NAMALWA (cell line): ENCODE results near the gene STIM2.

ENCODE experiments used
- DNase-seq: peaks from one replicate; pipeline ENCODE4 v3.0.0-alpha.2; 2015; ENCODE audit warnings: low spot score

The STIM2 gene

DNA sequence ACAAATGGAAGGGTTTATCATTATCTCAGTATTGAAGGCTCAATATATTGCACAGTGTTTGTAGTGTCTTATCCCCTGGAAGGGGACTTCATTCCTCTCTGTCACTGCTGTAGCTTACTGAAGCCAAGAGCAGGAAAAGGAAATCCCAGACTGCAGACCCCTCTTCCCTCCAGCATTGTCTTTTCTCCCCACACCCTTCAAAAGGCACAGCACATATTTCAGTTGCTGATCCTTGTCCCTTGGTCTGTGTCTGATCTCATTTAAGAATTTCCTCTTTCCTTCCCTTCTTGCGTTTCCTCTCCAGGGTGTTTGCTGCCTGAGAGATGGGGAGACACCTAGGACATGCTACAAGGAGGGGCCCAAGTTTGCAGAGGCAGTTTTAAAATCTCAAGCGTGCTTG lies 40.1 kb downstream of the STIM2 start:
- DNase-seq: no peak

DNA sequence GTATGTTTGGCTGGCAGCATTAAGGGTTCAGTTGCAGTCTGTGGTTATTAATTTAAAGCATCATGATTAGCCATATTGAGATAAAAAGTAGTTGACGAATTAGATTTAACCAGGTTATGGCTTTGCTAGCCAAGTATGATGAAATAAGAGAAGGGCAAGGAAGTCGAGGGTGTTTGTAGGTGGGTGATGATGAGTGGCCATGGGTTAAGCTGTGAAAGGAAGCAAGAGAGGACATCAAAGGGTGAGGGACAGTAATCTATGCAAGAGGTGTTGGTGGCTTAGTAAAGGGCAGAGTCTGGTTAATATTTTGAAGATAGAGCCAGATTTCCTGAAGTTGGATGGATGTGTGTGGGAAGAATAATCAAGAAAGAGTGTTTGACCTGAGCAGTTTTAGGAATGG lies 44.5 kb downstream of the STIM2 start:
- DNase-seq: no peak

DNA sequence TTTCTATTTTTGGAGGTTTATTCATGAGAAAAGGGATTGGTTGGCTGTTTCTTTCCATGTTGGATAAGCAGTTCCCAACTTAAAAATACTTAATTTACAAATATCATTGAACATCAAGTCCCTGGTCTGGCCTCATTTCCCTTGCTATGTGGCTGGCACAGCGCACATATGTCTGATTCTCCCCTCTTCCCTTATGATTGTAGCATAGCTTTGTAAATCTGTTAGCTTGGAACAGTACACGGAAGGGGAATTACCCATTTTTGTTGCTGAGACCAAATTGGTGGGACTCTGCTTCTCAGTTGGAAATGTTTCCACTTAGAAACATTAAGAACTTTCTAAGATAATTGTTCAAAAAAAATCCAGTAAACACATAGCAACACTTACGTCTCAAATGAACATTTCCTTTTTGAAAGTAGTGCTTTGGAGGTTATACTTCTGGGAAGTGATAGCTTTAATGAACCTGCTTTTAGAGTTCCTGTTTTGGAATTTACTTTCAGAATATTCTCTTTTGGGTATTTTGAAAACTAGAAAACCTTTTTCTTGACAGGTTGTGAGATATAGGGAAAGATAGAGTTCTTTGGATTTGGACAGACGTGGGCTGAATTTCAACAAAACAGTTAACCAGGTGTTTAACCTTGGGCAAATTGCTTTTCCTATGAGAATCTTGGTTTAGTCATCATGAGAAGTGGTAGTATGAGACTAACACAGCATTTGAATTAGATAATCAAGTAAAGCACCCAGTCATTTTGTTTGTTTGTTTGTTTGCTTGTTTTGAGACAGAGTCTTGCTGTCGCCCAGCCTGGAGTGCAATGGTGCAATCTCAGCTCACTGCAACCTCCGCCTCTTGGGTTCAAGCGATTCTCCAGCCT lies 47.3 kb downstream of the STIM2 start:
- no peak for DNase-seq

DNA sequence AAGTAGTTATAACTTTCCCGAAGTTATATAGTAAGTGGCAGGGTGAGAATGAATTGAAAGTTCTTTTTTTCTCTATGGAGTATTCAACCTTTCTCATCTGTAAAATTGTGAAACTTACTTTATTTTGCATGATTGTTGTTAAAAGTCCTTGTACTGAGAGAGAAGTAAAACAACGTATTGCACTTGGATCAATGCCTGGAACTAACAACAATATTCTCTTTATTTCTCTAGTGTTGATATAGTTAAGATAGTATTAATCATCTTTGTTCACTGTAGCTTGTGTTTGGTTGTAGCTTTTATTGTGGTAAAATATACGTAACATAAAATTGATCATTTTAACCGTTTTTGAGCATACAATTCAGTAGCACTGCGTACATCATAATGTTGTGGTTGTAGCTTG lies 48.7 kb downstream of the STIM2 start:
- no peak for DNase-seq

DNA sequence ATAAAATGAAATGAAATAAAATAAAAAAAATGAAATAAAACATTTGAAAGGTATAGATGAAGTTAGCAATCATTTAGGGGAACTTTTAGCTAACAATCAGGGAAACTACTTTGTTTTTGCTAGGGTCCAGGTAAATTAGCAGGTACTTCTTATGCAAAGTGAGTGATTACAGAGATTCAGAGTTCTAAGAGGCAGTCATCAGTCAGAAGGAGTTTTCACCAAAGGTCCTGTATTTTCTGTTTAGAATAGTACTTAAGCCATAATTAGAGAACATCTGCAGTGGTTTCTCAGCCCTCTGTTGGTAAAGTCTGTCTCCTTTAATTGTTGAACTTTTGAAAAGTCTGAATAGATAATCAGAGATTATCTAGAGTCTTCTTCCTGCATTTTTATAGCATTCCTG lies 50.6 kb downstream of the STIM2 start:
- no peak for DNase-seq

DNA sequence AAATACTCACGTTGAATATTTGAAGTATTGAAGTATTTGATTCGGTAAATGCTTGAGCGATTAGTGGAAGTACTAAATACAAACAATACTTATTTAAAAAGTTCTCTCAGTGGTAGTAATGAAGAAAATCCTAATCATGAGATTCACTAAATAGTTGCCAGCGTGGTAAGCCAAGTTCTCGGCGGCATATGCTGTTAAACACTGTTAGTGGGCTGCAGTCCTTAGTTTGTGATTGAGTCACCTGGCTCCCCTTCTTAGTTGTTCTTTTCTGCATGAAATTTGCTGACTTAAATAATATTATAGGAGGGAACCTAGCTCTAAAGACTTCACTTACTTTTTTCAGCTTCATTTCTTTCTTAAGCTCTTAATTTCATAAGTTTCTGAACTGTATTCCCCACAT lies 51.4 kb downstream of the STIM2 start:
- DNase-seq: no peak

DNA sequence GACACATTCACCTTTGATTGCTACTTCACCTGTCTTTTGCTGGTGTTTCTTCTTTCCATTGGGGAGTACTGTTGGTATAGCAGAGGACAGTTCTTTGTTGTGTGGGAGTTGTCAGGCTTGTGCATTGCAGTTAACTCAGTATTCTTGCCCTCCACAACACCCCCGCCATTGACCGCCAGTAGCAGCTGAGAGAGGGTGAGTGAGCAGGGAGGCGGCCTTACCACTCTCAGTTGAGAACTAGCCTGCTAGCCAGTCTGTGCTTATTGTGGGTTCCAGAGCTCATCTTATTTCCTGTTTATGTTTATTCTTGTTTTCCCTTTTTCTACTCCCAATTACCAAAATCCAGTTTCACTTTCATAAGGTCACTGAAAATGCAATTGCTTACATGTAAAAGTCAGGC lies 52.2 kb downstream of the STIM2 start:
- no peak for DNase-seq

DNA sequence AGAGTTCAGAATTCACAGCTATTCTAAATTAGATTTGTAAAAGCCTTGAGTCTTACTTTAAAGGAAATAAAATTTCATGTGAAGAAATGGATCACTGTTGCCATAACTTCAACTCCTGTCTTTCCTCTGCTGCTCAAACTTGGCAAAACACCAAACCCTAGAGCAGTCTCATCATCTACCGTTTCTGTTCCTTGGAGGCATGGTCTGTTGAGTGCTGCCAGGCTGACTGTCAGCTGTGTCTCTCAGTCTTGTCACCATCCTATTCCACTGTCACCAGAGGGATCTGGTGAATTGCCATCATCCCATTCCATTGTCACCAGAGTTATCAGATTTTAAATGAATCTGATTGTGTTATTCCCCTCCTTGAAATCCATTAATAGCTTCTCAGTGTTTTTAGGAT lies 55.6 kb downstream of the STIM2 start:
- no peak for DNase-seq

DNA sequence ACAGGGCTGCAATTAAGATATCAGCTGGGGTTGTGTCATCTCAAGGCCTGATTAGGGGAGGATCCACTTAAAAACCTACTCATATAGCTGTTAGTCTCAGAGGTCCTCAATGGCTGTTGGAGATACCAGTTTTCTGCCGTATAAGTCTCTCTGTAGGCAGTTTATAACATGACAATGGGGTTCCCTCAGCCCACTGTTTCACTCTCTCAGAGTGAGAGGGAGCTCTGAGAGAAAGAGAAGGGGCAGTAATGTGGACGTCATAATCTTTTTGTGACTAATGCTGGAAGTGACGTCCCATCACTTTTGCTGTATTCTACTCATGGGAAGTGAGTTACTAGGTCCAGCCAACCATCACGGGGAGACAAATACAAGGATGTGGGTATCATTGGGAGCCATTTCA lies 70.3 kb downstream of the STIM2 start:
- DNase-seq: no peak

DNA sequence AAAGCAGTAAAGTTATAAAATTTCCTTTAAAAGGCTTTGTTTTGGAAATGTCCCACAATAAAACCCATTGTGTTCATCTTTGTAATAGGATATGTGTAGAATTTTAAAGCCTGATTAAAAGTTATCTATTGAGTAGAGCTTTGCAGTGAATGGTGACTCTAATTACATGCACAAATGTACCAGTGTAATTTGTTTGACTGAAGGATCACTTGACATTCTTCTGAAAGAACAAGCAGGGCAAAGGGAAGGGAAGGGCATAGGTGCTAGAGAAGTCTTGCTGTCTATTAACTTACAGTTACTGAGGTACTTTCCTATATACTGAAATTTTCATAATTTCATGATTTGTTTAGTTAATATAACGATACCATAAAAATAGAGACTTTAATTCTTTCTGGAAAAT lies 70.8 kb downstream of the STIM2 start:
- no peak for DNase-seq

DNA sequence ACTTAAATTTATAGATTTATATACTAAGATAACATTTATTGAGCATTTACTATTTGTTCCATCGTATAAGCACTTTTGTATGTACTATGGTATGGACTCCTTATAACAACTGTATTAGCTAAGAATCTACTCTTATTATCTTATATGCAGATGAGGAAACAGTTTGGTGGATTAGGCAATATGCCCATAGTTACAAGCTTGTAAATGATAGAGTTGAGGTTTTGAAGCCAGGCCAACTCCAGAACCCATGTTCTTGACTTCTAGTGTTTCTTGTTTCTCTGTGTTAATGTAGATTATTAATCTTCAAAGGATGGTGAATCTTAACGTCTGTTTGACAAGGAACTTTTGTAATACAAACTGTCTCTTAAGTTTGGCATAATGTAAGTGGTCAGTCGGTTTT lies 71.3 kb downstream of the STIM2 start:
- DNase-seq: no peak

DNA sequence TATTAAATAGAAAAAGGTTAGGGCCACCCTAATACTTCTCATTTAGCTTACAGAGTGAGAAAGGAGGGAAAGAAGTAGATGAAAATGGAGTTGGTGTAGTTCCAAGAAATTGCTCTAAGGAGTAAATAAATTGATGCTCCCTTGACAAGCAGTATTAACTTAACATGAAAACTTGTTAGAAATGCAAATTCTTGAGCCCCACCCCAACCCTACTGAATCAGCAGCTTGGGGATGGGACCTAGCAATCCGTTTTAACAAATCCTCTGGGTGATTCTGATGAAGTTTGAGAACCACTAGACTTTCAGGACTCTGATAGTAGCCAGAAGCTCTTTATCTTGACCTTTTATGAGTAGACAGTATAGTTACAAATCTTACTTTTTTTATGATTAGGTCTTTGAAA lies 74.8 kb downstream of the STIM2 start:
- no peak for DNase-seq

DNA sequence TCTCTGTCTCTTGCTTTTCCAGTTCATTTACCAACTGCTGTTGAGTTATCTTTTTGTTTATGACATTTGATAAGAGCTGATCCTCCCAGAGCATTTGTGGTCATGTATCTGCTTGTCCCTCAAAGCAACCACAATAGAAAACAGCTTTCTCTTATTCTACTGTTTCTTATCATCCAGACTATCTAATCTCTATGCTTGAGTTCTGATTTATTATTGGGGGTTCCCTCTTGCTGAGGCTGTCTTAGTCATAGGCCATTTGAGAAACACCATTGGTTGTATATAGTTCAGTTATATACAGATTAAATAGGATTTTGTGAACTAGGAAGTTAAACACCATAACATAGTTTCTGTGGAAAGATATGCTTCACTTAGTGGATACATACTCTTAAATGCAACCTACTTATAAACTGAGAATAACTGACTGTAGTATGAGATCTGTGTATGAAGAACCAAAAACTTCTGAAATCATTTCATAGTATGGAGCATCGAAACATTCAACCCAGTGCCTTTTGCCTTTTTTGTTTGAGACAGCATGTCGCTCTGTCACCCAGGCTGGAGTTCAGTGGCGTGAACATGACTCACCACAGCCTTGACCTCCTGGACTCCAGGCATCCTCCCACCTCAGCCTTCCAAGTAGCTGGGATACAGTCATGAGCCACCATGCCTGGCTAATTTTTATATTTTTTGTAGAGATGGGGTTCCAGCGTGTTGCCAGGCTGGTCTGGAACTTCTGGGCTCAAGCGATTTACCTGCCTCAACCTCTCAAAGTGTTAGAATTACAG lies 75.8 kb downstream of the STIM2 start:
- no peak for DNase-seq

DNA sequence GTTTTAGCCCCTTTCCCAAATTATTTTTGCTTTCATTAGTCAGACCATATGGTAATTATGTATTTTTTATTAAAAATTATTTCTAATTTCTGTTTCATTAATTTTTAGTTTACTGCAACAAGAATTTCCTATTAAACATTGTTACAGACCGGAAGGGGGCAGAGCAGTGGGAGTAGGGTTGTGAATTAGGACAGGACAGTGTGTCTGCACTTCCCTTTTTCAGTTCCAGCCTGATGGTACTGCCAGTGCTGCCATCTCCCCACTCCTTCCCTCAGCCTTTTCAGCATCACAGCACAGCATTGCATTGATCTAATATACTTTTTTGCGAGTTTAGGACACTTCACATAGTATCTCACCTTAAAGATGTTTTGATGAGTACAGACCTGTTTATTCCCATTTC lies 76.5 kb downstream of the STIM2 start:
- DNase-seq: peak; percentile 15

DNA sequence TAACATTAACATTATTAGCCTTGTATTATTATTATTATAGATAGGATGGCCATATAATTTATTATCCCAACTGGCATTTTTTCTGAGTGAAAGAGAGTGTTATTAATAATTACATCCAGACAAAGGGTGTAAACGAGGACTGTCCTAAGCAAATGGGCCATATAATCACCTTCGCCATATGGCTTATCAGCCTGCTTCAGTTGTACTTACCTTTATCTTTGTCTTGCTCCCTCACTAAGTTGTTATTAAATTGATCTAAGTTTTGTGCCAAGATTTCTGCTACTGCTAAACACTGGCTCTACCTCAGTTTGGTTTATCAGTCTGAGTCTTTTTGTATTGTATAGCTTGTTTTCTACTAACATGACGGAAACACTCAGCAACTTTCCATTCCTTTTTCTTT lies 76.9 kb downstream of the STIM2 start:
- DNase-seq: no peak

DNA sequence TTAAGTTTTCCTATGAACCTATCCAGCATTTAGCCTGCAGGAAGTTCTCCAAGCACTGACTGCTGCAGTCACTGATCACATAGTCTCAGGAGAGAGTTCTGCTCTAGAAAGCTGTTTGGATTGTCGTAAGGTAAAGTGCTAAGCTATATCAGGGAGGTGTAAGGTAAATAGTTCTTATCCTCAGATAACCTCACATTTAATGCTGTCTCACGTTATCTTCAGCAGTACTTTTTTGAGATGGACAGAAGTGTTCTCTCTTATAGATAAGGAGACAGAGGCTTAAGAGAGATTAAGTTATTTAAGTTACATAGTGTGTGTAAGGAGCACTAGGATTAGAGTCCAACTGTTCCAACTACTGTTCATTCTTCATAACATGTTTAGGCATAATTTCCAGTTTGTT lies 77.9 kb downstream of the STIM2 start:
- DNase-seq: no peak

DNA sequence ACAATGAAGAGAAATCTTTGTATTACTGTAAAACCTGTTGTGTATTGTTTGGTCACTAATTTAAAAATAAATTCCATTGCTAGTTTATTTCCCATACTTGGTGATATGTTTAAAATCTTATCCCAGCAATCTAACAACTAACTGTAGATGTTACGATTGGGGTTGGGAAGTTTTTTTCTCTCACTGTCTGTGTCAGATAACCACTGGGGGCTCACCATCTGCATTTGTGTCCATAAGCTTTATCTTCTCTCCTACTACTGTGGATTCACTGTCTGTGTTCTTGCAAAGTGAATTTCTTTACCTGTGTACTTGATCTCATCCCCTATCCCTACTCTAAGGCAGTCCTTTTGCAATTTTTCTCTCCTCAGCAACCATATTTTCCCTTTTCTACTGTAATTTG lies 81.3 kb downstream of the STIM2 start:
- no peak for DNase-seq

DNA sequence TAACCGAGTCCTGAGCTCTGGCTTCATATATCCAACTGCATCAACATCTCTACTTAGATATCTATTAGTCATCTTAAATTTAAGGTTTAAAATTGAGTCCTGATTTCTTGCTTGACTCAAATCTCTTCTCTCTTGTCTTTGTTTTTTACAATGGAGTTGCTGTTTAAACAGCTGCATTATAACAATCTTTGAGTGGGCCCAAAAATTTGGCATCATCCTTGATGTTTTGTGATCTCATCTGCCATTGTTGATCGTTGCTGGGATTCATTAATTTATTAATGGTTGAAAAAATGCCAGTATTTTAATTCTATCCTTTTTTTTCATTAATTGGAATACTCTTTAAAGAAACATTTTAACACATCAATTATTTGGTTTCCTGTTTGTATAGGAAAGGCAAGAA lies 82.2 kb downstream of the STIM2 start:
- DNase-seq: no peak

DNA sequence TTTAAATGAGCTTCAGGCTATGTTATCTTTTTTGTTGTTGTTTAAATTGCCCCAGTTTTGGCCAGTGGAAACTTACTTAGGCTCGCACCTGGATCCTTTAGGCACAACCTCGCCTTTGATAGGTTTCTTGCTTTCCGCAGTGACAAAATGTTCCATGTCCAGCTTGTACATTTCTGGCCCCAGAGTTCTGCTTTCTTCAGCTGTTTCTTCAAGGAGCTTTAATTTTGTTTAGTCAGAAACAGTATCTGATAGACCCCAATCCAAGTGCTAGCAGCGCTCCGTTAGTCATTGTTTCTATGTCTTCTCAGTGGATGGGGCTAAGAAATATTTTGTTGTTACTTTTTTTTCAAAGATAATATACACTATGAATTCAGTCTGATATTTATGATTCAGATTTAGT lies 82.8 kb downstream of the STIM2 start:
- no peak for DNase-seq

DNA sequence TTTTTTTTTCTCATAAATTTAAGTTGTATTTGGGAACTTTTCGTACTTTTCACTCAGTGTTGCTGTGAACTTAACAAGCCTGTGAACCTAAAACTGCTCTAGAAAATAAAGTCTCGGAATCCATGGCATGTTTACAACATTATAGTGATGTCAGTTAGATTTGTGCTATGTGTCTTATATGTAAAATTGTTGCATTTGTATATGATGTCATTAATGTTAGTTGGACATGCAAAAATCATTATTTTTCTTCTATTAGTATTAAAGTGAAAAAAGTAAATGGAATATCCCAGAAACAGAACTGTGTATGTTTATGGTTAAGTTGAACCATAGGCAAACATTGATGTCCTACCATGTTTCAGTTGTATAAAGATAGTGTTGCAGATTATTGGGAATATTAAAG lies 85.2 kb downstream of the STIM2 start:
- no peak for DNase-seq

DNA sequence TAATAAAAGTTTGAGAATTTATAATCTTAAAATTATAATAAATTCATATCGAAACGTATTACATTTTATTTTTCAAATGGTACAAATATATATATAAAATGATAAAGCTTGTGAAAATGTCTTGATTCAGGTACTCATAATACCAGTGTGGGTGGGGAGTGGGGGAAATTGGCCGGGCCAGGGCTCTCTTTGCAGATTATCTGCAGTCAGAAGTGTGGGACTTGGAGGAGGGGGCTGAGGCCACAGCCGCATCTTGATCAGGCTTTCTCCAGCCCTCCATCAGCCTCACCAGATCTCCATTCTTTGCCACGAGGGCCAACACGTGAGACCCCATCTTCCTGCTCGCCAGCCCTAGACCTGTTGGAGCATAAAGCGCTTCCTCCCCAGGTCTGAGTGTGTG lies 86.7 kb downstream of the STIM2 start:
- DNase-seq: no peak

DNA sequence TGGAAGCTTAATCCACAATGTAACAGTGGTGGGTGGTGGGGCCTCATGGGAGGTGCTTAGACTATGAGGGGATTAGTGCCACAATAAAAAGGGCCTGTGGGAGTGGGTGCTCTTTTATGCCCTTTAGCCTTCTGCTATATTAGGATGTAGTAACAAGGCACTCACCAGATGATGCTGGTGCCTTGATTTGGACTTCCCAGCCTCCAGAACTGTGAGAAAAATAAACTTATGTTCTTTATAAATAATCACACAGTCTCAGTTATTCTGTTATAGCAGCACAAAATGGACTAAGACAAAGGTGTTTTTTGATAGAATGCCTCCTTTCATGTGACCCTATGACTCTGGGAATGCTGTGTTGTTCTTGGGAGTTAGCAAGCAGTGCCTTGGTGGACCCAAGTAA lies 89.8 kb downstream of the STIM2 start:
- no peak for DNase-seq

DNA sequence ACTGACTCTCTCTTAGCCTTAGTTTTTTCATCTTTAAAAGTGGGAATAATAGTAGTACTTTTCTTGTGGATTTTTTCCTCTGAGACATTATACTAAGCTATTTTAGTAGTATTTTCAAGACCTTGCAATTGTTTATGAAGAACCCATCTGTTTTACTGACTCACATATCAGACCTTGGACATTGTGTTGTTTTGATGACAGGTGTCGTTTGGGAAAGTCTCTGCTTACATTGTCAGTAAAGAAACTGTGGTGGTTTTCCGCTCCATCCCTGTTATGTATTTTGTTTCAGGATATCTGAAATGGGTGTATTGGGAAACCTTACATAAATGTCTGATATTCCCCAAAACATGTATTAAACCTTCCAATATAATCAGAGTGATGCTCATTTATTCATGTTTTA lies 92.2 kb downstream of the STIM2 start:
- no peak for DNase-seq

DNA sequence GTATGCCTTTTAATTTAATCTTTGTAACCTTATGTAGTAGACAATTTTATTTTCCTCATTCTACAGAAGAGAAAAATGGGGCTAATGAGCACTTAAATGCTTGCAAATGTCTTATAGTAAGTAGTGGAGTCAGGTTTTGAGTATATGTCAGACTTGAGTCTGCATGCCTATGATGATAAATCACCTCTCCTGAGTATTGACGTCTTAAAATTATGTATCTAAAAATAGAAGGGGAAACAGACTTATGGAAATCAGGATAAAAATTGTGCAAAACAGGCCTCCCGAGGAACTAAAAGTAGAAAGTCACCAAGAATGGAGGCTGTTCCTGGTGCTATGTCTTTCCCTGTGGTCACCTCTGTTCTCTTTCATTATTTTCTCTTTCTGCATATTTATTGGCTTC lies 92.7 kb downstream of the STIM2 start:
- DNase-seq: no peak
